Colonic mucosa (tissue), 4 donors: ENCODE results near the gene TST. TPM values are rescaled to one million over a fixed set of nuclear protein-coding genes. Genes with fewer than 3 reads are reported as not detected.
A peak's percentile ranks its signal among the peaks of the same experiment; 100 is the strongest.

Experiments
- DNase-seq: peaks from one replicate; pipeline ENCODE4 v3.0.0-alpha.2; 2020
- H3K27ac ChIP-seq: fragments of 200-600 bp; one replicate; pipeline ENCODE4 v1.8.0; 2021
- H3K27me3 ChIP-seq: fragments of 200-600 bp; one replicate; pipeline ENCODE4 v1.8.0; 2021
- H3K36me3 ChIP-seq: fragments of 200-600 bp; one replicate; pipeline ENCODE4 v1.8.0; 2021
- H3K4me1 ChIP-seq: fragments of 200-600 bp; one replicate; pipeline ENCODE4 v1.8.0; 2021; ENCODE audit warnings: mild to moderate bottlenecking
- H3K4me3 ChIP-seq: fragments of 200-600 bp; one replicate; pipeline ENCODE4 v1.8.0; 2021
- H3K9ac ChIP-seq, 2 donors: one replicate each; pipeline ENCODE4 v1.7.0; 2013; ENCODE audit warnings: control low read depth in 2 of 2, low read depth in 2 of 2, low read length in 2 of 2
- H3K9me3 ChIP-seq: fragments of 200-600 bp; one replicate; pipeline ENCODE4 v1.8.0; 2021
- intact Hi-C: fragments of 100-400 bp; cut with DNase I; formaldehyde crosslinking; loops from one replicate; pipeline ENCODE4 v1.14.1; 2022
- total RNA-seq, 2 donors: library from RNA; stranded (reverse); fragmentation: NEBNext Ultra II Directional in 1 of 2; extraction: Animal tissue kit (Norgen Biotek cat#: 25700) in 1 of 2; gene quantifications; one replicate each; pipeline ENCODE4 v1.2.1, GENCODE V29; 2021
- TF ChIP-seq, protein P1 (sequence below): fragments of 200-600 bp; IDR thresholded peaks from one replicate; pipeline ENCODE4 v1.8.0; 2022; ENCODE audit warnings: antibody characterized with exemption, mild to moderate bottlenecking
- donor health status: healthy.
- donor health status: DM: no; HTN: no; CAD: no.
- donor health status: DM: no; HTN: no; CAD: no.

TST gene
- total RNA-seq, 2 donors from 2014 or later = 410 to 474 TPM

DNA sequence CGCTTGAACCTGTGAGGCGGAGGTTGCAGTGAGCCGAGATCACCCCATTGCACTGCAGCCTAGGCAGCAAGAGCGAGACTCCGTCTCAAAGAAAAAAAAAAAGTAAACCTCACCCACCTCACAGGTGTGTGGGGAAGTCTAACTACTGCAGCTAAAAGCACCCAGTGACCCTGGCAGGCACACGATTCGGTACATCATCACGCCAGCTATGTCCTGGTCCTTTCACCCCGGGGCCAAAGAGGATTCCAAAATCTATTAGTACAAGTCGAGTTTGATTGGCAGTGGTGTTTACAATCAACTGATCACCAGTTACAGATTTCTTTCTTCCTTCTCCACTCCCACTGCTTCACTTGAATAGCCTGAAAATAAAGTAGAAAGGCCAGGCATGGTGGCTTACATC lies 6.3 kb downstream of the TST start:
- no peaks in the 10 kb centered on the region for H3K36me3 ChIP-seq
- H3K27me3 ChIP-seq = no peaks in the 10 kb centered on the region
- H3K9ac ChIP-seq = peak overlapping the region in 1 of 2 donors; percentile 73
- H3K4me3 ChIP-seq = no peak overlapping the region
- DNase-seq = no peak
- H3K9me3 ChIP-seq = no peaks in the 10 kb centered on the region
- intact Hi-C loops = no loop called here
- TF ChIP-seq, protein P1, sequence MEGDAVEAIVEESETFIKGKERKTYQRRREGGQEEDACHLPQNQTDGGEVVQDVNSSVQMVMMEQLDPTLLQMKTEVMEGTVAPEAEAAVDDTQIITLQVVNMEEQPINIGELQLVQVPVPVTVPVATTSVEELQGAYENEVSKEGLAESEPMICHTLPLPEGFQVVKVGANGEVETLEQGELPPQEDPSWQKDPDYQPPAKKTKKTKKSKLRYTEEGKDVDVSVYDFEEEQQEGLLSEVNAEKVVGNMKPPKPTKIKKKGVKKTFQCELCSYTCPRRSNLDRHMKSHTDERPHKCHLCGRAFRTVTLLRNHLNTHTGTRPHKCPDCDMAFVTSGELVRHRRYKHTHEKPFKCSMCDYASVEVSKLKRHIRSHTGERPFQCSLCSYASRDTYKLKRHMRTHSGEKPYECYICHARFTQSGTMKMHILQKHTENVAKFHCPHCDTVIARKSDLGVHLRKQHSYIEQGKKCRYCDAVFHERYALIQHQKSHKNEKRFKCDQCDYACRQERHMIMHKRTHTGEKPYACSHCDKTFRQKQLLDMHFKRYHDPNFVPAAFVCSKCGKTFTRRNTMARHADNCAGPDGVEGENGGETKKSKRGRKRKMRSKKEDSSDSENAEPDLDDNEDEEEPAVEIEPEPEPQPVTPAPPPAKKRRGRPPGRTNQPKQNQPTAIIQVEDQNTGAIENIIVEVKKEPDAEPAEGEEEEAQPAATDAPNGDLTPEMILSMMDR = no peak
- peak overlapping the region; percentile 55 for H3K27ac ChIP-seq
- H3K4me1 ChIP-seq = peaks cover 30% of the 10 kb centered on the region

DNA sequence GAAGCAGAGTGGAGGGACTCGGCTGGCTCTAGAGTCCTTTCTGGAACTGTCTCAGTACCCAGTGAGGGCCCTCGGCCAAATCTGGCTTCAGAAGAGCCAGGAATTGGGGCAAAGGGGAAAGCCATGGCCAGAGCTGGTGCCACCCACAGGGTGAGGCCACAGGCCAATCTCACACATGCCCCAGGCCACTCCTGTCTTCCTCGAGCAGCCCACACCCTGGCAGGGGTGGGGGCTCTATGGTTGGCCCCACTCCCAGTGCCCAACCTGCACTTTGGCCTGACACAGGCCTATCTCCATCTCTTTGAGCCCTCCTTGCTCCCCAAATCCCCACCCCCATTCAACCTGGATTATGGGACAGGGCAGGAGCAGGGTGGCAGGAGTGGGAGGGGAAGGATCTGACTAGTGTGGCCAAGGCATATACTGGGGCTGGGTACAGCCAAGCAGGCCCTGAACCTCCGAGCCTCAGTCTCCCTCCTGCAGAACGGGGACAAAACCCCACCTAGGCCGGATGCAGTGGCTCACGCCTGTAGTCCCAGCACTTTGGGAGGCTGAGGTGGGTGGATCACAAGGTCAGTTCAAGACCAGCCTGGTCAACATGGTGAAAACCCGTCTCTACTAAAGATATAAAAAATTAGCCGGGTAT lies 6.9 kb downstream of the TST start:
- TF ChIP-seq, protein P1 = no peak
- H3K27ac ChIP-seq = peak overlapping the region; percentile 55

DNA sequence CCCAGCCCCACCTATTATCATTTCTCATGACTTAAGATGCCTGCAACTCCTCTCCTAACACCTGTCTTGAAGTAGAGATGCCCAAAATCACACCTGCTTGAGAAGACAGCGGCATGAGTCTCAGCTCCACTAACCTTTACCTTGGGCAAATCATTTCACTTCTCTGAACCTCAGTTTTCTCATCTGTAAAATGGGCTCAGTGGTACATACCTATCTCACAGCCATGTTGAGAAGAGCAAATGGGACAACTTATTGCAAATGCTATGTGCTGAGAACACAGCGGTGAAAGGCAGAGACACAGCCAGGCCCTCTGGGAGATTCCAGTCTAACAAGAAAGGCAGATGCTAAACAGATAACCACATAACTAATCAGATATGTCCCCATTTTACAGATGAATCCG lies 7.8 kb downstream of the TST start:
- Histone ChIP-seq H3K36me3 (no peaks in the 10 kb centered on the region), H3K4me3 (no peak overlapping the region), H3K9me3 (no peaks in the 10 kb centered on the region), H3K27me3 (no peaks in the 10 kb centered on the region), H3K27ac (peak overlapping the region; percentile 55), H3K4me1 (peaks cover 18% of the 10 kb centered on the region), H3K9ac (peak overlapping the region in 1 of 2 donors; percentile 73)
- intact Hi-C loops = no loop called here
- no peak for DNase-seq
- TF ChIP-seq, protein P1 = no peak

More for the DNA sequence above, 6.9 kb downstream of the TST start:
- peak overlapping the region in 1 of 2 donors; percentile 73 for H3K9ac ChIP-seq
- peaks cover 26% of the 10 kb centered on the region for H3K4me1 ChIP-seq
- intact Hi-C loops = no loop called here
- peak; percentile 89 for DNase-seq
- no peak overlapping the region for H3K4me3 ChIP-seq
- H3K9me3 ChIP-seq = no peaks in the 10 kb centered on the region
- no peaks in the 10 kb centered on the region for H3K36me3 ChIP-seq
- no peaks in the 10 kb centered on the region for H3K27me3 ChIP-seq

DNA sequence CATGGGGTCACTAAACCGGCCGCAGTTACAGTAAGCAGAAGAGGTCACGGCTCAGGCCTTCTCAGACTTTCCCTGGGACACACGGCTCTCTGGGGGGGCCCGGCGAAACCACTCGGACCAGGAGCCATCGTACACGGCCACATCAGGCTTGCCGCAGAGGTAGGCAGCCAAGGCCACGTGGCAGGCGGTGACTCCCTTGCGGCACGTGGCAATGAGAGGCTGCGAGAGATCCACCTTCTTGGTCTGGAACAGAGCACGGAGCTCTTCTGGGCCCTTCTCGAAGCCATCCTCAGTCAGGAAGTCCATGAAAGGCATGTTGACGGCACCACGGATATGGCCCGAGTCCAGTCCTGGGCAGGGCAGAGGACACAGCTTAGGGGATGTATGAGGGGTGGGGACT lies 8.3 kb downstream of the TST start:
- no peak for DNase-seq

DNA sequence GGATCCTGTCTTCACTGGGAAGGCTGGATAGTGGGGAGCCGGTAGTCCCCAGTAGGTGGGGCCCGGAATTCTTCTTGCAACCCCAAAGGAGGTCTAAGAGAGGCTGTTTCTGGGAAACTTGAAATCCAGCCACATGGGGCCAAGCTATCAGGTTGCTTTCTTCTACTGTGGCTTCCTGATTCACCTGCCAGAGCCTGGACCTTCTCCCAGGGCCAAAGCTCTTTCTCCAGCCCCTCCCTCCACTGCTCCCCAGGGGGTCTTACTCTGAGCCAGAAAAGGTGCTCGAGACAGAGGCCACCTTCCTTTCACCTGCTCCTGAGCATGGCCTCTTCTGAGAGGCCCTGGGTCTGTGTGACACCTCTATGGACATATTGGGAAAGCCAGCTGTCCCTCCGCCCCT lies 9.1 kb downstream of the TST start:
- Histone ChIP-seq H3K9ac (no peak overlapping the region), H3K27me3 (no peaks in the 10 kb centered on the region), H3K4me3 (no peak overlapping the region), H3K4me1 (peaks cover 14% of the 10 kb centered on the region), H3K27ac (no peak overlapping the region), H3K9me3 (no peaks in the 10 kb centered on the region), H3K36me3 (no peaks in the 10 kb centered on the region)
- no peak for DNase-seq
- intact Hi-C loops = no loop called here
- TF ChIP-seq, protein P1 = no peak

More for the DNA sequence above, 8.3 kb downstream of the TST start:
- Histone ChIP-seq H3K27me3 (no peaks in the 10 kb centered on the region), H3K4me1 (peaks cover 18% of the 10 kb centered on the region), H3K27ac (no peak overlapping the region), H3K9me3 (no peaks in the 10 kb centered on the region), H3K4me3 (no peak overlapping the region), H3K36me3 (no peaks in the 10 kb centered on the region), H3K9ac (peak overlapping the region in 1 of 2 donors; percentile 51)
- TF ChIP-seq, protein P1 = no peak
- intact Hi-C loops = no loop called here
